NT2/D1 (cell line): ENCODE data around the gene TEKT1.
"Not testable (repeated sequence)": the region's sequence is repeated elsewhere in the genome, so short reads cannot be mapped to it uniquely, and the experiment has no call there.

Experiments used
- SUZ12 ChIP-seq: IDR thresholded peaks from 2 replicates; pipeline ENCODE4 v1.6.1; 2011; ENCODE audit not compliant: insufficient read length, insufficient read depth; ENCODE audit errors: extremely low read depth
- YY1 ChIP-seq: IDR thresholded peaks from 2 replicates; pipeline ENCODE4 v1.6.1; 2011; ENCODE audit not compliant: insufficient read length, insufficient read depth
- ZNF274 ChIP-seq: IDR thresholded peaks from 2 replicates; pipeline ENCODE4 v1.6.1; 2011; ENCODE audit warnings: mild to moderate bottlenecking, low read depth, low read length

- TF ChIP-seq SUZ12, YY1, ZNF274: not testable (repeated sequence)
Measured at GRCh38 chr17:6848545-6849179, 17.1 kb upstream of the TEKT1 start.
